ENCODE data around the gene RBFOX2.

The RBFOX2 gene

DNA sequence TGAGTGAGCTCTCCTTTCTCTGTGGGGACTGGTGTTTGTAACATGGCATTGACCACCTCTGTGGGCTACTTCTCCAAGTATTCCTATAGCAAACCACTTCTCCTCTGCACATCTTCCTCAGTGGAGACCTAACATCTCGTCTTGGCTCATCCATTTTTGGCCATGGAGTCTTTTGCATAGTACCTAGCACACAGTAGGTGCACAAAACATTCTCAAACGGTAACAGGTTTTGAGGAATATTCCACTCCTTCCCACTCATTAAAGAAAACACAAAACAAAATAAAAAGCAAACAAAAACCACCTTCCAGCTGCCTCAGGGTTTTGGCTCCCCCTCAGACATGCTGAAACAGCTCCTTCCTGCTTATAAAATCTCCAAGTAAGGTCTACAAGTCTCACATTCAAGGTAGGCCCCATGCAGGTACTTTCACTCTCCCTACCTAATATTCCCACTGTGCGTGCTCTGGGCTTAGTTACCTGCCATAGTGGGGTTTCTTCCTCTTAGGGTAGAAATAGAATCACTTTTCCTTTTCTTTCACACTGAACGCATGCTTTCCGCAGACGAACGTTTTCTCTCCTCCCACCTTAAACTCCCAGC is 132.4 kb downstream of the RBFOX2 start:
- Histone ChIP-seq H3K79me2 (peaks cover 35% of the 10 kb centered on the region), H3K9ac (no peak overlapping the region), H3K27ac (no peak overlapping the region), H3K9me3 (ENCODE audit: control insufficient read depth, low read length) (no peaks in the 10 kb centered on the region), H3K36me3 (ENCODE audit: control insufficient read depth, insufficient read depth, low read length) (no peaks in the 10 kb centered on the region), H3K4me2 (ENCODE audit: low read length) (no peak overlapping the region), H3K4me1 (peaks cover 21% of the 10 kb centered on the region), H2AFZ (no peak overlapping the region), H3K4me3 (ENCODE audit: low read depth, low read length) (no peak overlapping the region), H3K27me3 (ENCODE audit: control insufficient read depth, insufficient read depth, low read length) (no peaks in the 10 kb centered on the region)
- TF ChIP-seq, protein P1, sequence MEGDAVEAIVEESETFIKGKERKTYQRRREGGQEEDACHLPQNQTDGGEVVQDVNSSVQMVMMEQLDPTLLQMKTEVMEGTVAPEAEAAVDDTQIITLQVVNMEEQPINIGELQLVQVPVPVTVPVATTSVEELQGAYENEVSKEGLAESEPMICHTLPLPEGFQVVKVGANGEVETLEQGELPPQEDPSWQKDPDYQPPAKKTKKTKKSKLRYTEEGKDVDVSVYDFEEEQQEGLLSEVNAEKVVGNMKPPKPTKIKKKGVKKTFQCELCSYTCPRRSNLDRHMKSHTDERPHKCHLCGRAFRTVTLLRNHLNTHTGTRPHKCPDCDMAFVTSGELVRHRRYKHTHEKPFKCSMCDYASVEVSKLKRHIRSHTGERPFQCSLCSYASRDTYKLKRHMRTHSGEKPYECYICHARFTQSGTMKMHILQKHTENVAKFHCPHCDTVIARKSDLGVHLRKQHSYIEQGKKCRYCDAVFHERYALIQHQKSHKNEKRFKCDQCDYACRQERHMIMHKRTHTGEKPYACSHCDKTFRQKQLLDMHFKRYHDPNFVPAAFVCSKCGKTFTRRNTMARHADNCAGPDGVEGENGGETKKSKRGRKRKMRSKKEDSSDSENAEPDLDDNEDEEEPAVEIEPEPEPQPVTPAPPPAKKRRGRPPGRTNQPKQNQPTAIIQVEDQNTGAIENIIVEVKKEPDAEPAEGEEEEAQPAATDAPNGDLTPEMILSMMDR (IDR thresholded peaks at IDR 0.05), result no peak

DNA sequence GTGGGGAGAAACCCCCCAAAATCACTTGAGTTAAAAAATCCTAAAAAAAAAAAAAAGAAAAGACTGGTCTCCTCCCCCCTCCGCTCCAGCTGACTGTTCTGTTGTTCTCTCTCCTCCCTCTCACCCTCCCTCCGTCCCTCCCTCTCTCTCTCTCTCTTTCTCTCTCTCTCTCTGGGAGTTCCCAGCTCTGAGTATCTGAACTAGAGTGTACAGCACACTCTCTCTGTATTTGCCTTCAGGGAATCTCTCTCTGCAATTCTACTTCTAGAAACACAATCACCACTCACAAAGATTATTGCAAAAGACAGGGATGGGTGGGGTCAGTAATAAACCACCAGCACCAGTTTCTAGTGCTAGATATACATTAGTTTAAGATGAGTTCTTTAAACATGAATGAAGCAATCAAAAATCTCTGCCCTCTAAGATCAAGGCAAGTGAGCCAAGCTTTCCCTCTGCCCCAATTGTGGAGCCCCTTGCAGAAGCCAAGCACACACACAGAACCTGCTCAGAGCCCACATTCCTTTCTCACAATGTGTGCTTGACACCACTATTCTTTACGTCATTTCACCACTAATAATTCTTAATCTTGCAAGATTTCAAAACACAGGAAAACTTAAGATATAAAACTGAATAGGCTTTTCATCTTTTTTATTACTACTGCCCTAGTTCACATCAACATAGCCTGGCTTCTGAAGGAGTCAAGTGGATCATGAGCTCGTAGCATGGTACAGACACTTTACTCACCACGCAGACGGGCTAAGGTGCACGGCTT is 133.5 kb downstream of the RBFOX2 start:
- H3K4me1 ChIP-seq, result peaks cover 12% of the 10 kb centered on the region
- H3K79me2 ChIP-seq, result peaks cover 38% of the 10 kb centered on the region
- no peak overlapping the region for H2AFZ ChIP-seq
- H3K27ac ChIP-seq, result peak overlapping the region; percentile 77
- no peaks in the 10 kb centered on the region for H3K9me3 ChIP-seq (ENCODE audit: control insufficient read depth, low read length)
- H3K4me3 ChIP-seq (ENCODE audit: low read depth, low read length), result no peak overlapping the region
- TF ChIP-seq, protein P1 (IDR thresholded peaks at IDR 0.05), result no peak
- H3K36me3 ChIP-seq (ENCODE audit: control insufficient read depth, insufficient read depth, low read length), result no peaks in the 10 kb centered on the region
- H3K27me3 ChIP-seq (ENCODE audit: control insufficient read depth, insufficient read depth, low read length), result no peaks in the 10 kb centered on the region
- H3K9ac ChIP-seq, result no peak overlapping the region
- peak overlapping the region; percentile 43 for H3K4me2 ChIP-seq (ENCODE audit: low read length)

DNA sequence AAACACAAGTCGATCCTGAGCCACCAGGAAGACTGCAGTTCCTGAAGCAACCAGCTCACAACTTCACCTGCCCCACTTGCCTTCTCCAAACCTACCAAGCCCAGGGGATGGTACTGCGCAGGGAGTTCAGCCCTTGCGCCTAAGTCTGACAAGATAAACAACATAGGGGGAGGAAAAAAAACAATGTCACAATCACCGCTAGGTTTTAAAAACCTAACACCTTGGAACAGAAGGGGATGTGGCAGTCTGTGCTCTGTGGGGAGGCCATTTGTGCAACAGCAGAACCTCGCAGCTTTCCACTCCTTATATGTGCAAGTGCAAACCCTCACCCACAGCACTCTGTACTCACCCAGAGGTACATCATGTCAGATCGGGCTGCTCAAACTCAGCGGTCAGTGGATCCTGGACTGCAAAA is 134.2 kb downstream of the RBFOX2 start:
- Histone ChIP-seq H3K27me3 (ENCODE audit: control insufficient read depth, insufficient read depth, low read length) (no peaks in the 10 kb centered on the region), H2AFZ (no peak overlapping the region), H3K4me2 (ENCODE audit: low read length) (peak overlapping the region; percentile 43), H3K27ac (peak overlapping the region; percentile 77), H3K9me3 (ENCODE audit: control insufficient read depth, low read length) (no peaks in the 10 kb centered on the region), H3K36me3 (ENCODE audit: control insufficient read depth, insufficient read depth, low read length) (no peaks in the 10 kb centered on the region), H3K79me2 (peaks cover 39% of the 10 kb centered on the region), H3K4me3 (ENCODE audit: low read depth, low read length) (no peak overlapping the region), H3K4me1 (peaks cover 9% of the 10 kb centered on the region), H3K9ac (no peak overlapping the region)
- TF ChIP-seq, protein P1 (IDR thresholded peaks at IDR 0.05), result no peak

DNA sequence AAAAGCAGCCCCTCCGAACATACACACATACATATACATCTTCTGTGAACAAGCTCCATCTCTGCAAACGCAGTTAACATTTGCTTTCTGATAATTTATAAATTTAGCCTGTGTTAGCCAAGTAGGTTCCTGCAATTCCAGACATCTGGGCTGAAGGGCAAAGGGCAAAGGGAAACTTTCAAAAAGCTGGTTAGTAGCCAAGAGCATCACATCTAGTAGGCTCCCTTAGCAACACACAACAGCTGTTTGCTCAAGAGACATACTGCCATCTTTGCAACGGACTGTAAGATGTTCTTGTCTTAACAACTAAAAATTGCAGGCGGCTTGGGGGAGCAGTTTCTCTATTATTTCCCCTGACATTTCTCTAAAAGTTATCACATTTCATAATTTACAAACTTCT is 134.9 kb downstream of the RBFOX2 start:
- Histone ChIP-seq H3K9ac (no peak overlapping the region), H2AFZ (no peak overlapping the region), H3K27ac (peak overlapping the region; percentile 77), H3K4me3 (ENCODE audit: low read depth, low read length) (no peak overlapping the region), H3K79me2 (peaks cover 42% of the 10 kb centered on the region), H3K36me3 (ENCODE audit: control insufficient read depth, insufficient read depth, low read length) (no peaks in the 10 kb centered on the region), H3K4me1 (peaks cover 9% of the 10 kb centered on the region), H3K27me3 (ENCODE audit: control insufficient read depth, insufficient read depth, low read length) (no peaks in the 10 kb centered on the region), H3K4me2 (ENCODE audit: low read length) (no peak overlapping the region), H3K9me3 (ENCODE audit: control insufficient read depth, low read length) (no peaks in the 10 kb centered on the region)
- TF ChIP-seq, protein P1 (IDR thresholded peaks at IDR 0.05), result no peak
